Chondrocyte (in vitro differentiated cells): ENCODE results near the gene TTC31. TPM values are rescaled to one million over a fixed set of nuclear protein-coding genes. Genes with fewer than 3 reads are reported as not detected.

ENCODE experiments used
- DNase-seq: peaks from one replicate; pipeline ENCODE4 v3.0.0; 2021; ENCODE audit warnings: mixed read lengths, low spot score
- H3K27ac Mint-ChIP-seq: one replicate; pipeline ENCODE4 v1.8.0; 2021; ENCODE audit warnings: mild to moderate bottlenecking, moderate library complexity, mixed read lengths; ENCODE audit not compliant: unreplicated experiment
- H3K27me3 Mint-ChIP-seq: 2 replicates; pipeline ENCODE4 v1.8.0; 2021; ENCODE audit warnings: low read depth, mixed read lengths
- H3K36me3 Mint-ChIP-seq: 2 replicates; pipeline ENCODE4 v1.8.0; 2021; ENCODE audit warnings: low read depth, mixed read lengths
- H3K4me1 Mint-ChIP-seq: 2 replicates; pipeline ENCODE4 v1.8.0; 2021; ENCODE audit warnings: low read depth, mild to moderate bottlenecking, mixed read lengths
- H3K4me3 Mint-ChIP-seq: one replicate; pipeline ENCODE4 v1.8.0; 2021; ENCODE audit warnings: mild to moderate bottlenecking, moderate library complexity, mixed read lengths; ENCODE audit not compliant: unreplicated experiment
- H3K9me3 Mint-ChIP-seq: 2 replicates; pipeline ENCODE4 v1.8.0; 2021; ENCODE audit warnings: low read depth, mixed read lengths
- total RNA-seq: library from RNA; stranded (reverse); gene quantifications from 3 replicates; pipeline ENCODE4 v1.2.1, GENCODE V29; 2021
- TF ChIP-seq, protein P1 (sequence below): fragments of 200-600 bp; sonication (generic); IDR thresholded peaks from 2 replicates; pipeline ENCODE4 v1.5.0; 2021; ENCODE audit warnings: antibody characterized with exemption, mild to moderate bottlenecking, moderate library complexity

TTC31 gene
- total RNA-seq, 1 donor from 2014 or later, result 18.1 TPM

DNA sequence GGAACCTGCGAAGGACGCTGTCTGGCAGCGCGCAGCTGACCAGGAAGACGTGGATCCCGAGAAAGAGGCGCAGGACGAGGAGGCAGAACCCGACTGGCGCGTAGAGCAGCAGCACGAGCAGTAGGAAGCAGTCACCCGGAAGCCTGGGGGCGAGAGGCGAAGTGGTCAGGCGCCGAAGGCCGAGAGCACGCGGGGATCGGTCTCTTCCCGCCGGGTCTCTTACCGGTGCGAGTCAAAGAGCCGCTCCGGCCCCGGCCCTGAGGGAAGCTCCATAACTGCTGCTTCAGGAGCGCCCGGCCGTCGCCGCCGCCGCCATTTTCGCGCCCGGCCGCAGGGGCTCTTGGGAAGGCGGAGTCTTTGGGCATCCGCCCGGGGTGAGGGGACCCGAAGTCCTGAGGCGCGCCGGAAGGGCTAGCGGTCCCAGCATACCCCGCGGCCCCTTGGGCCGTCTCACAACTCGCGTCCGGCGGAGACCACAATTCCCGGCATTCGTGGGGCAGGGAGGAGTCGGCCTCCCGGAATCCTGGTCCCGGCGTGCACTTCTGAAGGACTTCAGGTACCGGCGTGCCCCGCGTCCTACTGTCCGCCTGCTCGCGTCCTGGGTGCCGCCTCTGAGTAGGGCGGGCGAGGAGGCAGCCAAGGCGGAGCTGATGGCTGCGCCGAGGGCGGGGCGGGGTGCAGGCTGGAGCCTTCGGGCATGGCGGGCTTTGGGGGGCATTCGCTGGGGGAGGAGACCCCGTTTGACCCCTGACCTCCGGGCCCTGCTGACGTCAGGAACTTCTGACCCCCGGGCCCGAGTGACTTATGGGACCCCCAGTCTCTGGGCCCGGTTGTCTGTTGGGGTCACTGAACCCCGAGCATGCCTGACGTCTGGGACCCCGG lies 46.7 kb downstream of the TTC31 start, which contains the start of the genes AUP1 and HTRA2:
Gene AUP1 (minus strand): TSS at position 350 of the 882 bp plus-strand sequence. CDS start 77 bp downstream, at position 273.
Gene HTRA2 (plus strand): TSS at position 577 of the 882 bp plus-strand sequence. CDS start 74 bp downstream, at position 651.
- Mint-ChIP-seq H3K27ac (peak within 1 kb of the TSS; percentile 95), H3K4me1 (peaks cover 40% of the 10 kb centered on the region), H3K36me3 (peaks cover 27% of the 10 kb centered on the region), H3K9me3 (no peaks in the 10 kb centered on the region), H3K27me3 (no peaks in the 10 kb centered on the region), H3K4me3 (peak within 1 kb of the TSS; percentile 98)
- TF ChIP-seq, protein P1, sequence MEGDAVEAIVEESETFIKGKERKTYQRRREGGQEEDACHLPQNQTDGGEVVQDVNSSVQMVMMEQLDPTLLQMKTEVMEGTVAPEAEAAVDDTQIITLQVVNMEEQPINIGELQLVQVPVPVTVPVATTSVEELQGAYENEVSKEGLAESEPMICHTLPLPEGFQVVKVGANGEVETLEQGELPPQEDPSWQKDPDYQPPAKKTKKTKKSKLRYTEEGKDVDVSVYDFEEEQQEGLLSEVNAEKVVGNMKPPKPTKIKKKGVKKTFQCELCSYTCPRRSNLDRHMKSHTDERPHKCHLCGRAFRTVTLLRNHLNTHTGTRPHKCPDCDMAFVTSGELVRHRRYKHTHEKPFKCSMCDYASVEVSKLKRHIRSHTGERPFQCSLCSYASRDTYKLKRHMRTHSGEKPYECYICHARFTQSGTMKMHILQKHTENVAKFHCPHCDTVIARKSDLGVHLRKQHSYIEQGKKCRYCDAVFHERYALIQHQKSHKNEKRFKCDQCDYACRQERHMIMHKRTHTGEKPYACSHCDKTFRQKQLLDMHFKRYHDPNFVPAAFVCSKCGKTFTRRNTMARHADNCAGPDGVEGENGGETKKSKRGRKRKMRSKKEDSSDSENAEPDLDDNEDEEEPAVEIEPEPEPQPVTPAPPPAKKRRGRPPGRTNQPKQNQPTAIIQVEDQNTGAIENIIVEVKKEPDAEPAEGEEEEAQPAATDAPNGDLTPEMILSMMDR, result no peak
- DNase-seq, result peak; percentile 100

GRCh38 chr2:74530239-74531187 lies 47.6 kb downstream of the TTC31 start:
- Mint-ChIP-seq H3K27ac (peak overlapping the region; percentile 89), H3K4me3 (peak overlapping the region; percentile 98), H3K9me3 (no peaks in the 10 kb centered on the region), H3K36me3 (peaks cover 27% of the 10 kb centered on the region), H3K27me3 (no peaks in the 10 kb centered on the region), H3K4me1 (peaks cover 40% of the 10 kb centered on the region)
- TF ChIP-seq, protein P1, result peak; percentile 11
- DNase-seq, result peak; percentile 92

DNA sequence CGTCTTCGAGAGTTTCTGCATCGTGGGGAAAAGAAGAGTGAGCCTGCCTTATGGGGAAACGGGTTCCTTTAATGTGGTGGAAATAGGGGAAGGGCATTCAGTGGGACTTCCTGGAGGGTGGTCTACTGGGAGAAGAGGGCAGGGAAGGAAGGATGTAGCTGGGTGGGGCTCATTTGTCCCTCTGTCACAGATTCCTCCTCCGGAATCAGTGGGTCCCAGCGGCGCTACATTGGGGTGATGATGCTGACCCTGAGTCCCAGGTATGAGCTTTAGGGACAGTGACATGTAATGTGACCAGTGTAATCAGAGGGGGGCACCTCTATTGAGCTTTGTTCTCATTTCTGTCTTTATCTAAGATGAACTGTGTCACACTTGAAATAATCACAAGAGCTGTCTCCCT lies 48.8 kb downstream of the TTC31 start:
- Mint-ChIP-seq H3K36me3 (peaks cover 20% of the 10 kb centered on the region), H3K4me1 (peaks cover 40% of the 10 kb centered on the region), H3K27me3 (no peaks in the 10 kb centered on the region), H3K9me3 (no peaks in the 10 kb centered on the region), H3K27ac (peak overlapping the region; percentile 76), H3K4me3 (no peak overlapping the region)
- TF ChIP-seq, protein P1, result no peak
- no peak for DNase-seq

- H3K9me3 Mint-ChIP-seq, result no peaks in the 10 kb centered on the region
- H3K27ac Mint-ChIP-seq, result peak overlapping the region; percentile 9
- H3K27me3 Mint-ChIP-seq, result no peaks in the 10 kb centered on the region
- TF ChIP-seq, protein P1, result peak; percentile 75
- peaks cover 40% of the 10 kb centered on the region for H3K4me1 Mint-ChIP-seq
- DNase-seq, result no peak
- no peak overlapping the region for H3K4me3 Mint-ChIP-seq
- H3K36me3 Mint-ChIP-seq, result peaks cover 15% of the 10 kb centered on the region
Observed at GRCh38 chr2:74532222-74532621, 49.3 kb downstream of the TTC31 start.

GRCh38 chr2:74533464-74533863 lies 50.6 kb downstream of the TTC31 start:
- DNase-seq, result peak; percentile 37
- TF ChIP-seq, protein P1, result no peak
- Mint-ChIP-seq H3K36me3 (peaks cover 12% of the 10 kb centered on the region), H3K27me3 (no peaks in the 10 kb centered on the region), H3K4me1 (peaks cover 27% of the 10 kb centered on the region), H3K4me3 (no peak overlapping the region), H3K27ac (no peak overlapping the region), H3K9me3 (no peaks in the 10 kb centered on the region)
